Keratinocyte (primary cell): ENCODE results near the gene MICAL3. TPM values are rescaled to one million over a fixed set of nuclear protein-coding genes. Genes with fewer than 3 reads are reported as not detected.

Source experiments
- DNase-seq: peaks from one replicate; pipeline ENCODE4 v3.0.0-alpha.2; 2011; ENCODE audit warnings: low read depth, missing footprints, low spot score
- FAIRE-seq: peaks from 2 replicates; lab custom pipeline; 2011; peaks lifted over from hg19 to GRCh38; lab: Jason Lieb, UNC
- H2AFZ ChIP-seq: 2 replicates; pipeline ENCODE4 v1.6.0; 2012; ENCODE audit warnings: low read length, control low read depth, inconsistent platforms; ENCODE audit not compliant: control insufficient read depth
- H3K27ac ChIP-seq: 2 replicates; pipeline ENCODE4 v1.5.1; 2011; ENCODE audit warnings: low read length; ENCODE audit not compliant: control insufficient read depth, insufficient read depth
- H3K27me3 ChIP-seq: 3 replicates; pipeline ENCODE4 v1.6.0; 2011; ENCODE audit warnings: low read length; ENCODE audit not compliant: control insufficient read depth, insufficient read depth; ENCODE audit errors: extremely low read depth
- H3K36me3 ChIP-seq, 2 experiments: 2 replicates in 1 of 2; 3 replicates in 1 of 2; pipeline ENCODE4 v1.5.1; 2011; ENCODE audit warnings: low read length in 2 of 2, mild to moderate bottlenecking in 1 of 2; ENCODE audit not compliant: control insufficient read depth in 2 of 2, insufficient read depth in 2 of 2; ENCODE audit errors: extremely low read depth in 1 of 2
- H3K4me1 ChIP-seq: 3 replicates; pipeline ENCODE4 v1.5.1; 2011; ENCODE audit warnings: low read length; ENCODE audit not compliant: control insufficient read depth, insufficient read depth; ENCODE audit errors: extremely low read depth
- H3K4me2 ChIP-seq: 3 replicates; pipeline ENCODE4 v1.6.0; 2011; ENCODE audit warnings: low read depth, low read length; ENCODE audit not compliant: control insufficient read depth, insufficient read depth; ENCODE audit errors: extremely low read depth
- H3K4me3 ChIP-seq, 3 experiments: fragments of 200-600 bp in 1 of 3; sonication (generic) in 1 of 3; 2 replicates in 2 of 3; 3 replicates in 1 of 3; pipeline ENCODE4 v1.5.1; 2011 to 2016; ENCODE audit warnings: low read length in 3 of 3, mild to moderate bottlenecking in 3 of 3, control low read depth in 2 of 3, inconsistent platforms in 1 of 3, low read depth in 1 of 3, mixed read lengths in 1 of 3, mixed run types in 1 of 3, moderate library complexity in 1 of 3; ENCODE audit not compliant: control insufficient read depth in 2 of 3, insufficient read depth in 2 of 3; ENCODE audit errors: extremely low read depth in 1 of 3
- H3K79me2 ChIP-seq: 2 replicates; pipeline ENCODE4 v1.6.0; 2012; ENCODE audit warnings: low read length; ENCODE audit not compliant: control insufficient read depth, insufficient read depth
- H3K9ac ChIP-seq: 3 replicates; pipeline ENCODE4 v1.6.0; 2011; ENCODE audit warnings: low read length; ENCODE audit not compliant: control insufficient read depth, insufficient read depth; ENCODE audit errors: extremely low read depth
- H3K9me1 ChIP-seq: 3 replicates; pipeline ENCODE4 v1.6.0; 2011; ENCODE audit warnings: low read length; ENCODE audit not compliant: control insufficient read depth, insufficient read depth; ENCODE audit errors: extremely low read depth
- H3K9me3 ChIP-seq: 2 replicates; pipeline ENCODE4 v1.5.1; 2012; ENCODE audit warnings: low read depth, low read length; ENCODE audit not compliant: control insufficient read depth
- H4K20me1 ChIP-seq: 3 replicates; pipeline ENCODE4 v1.6.0; 2011; ENCODE audit warnings: low read length; ENCODE audit not compliant: control insufficient read depth, insufficient read depth; ENCODE audit errors: extremely low read depth
- CTCF ChIP-seq, 3 experiments: IDR thresholded peaks in 1 of 3; conservative IDR thresholded peaks in 1 of 3; optimal IDR thresholded peaks in 1 of 3; 2 replicates in 2 of 3; 3 replicates in 1 of 3; pipeline versions ENCODE3 to v1.5.1; 2011; ENCODE audit warnings: low read length in 3 of 3, mild to moderate bottlenecking in 3 of 3, moderate library complexity in 2 of 3, control low read depth in 1 of 3, inconsistent platforms in 1 of 3; ENCODE audit not compliant: insufficient read depth in 2 of 3; ENCODE audit errors: extremely low read depth in 1 of 3
- EZH2 ChIP-seq: IDR thresholded peaks from one replicate; pipeline ENCODE4 v1.6.1; 2012; ENCODE audit warnings: inconsistent platforms, mild to moderate bottlenecking, low read length, moderate library complexity
- dilution Hi-C: fragments of 300-500 bp; cut with MboI; formaldehyde crosslinking; loops from one replicate; pipeline ENCODE4 v1.7.0; 2020; ENCODE audit warnings: low sequenced_read_pairs; ENCODE audit not compliant: extremely low pct_ligation_motif_present
- polyA plus RNA-seq, 5 experiments: library from polyadenylated mRNA; depleted of rRNA in 3 of 5; stranded (reverse) in 3 of 5; stranded (forward) in 1 of 5; unstranded in 1 of 5; fragments of >200 nt; gene quantifications; 1 replicate in 1 of 5; 2 replicates in 3 of 5; 3 replicates in 1 of 5; pipeline versions ENCODE4 v1.2.1 to v1.2.3, GENCODE V29; 2011 to 2012; ENCODE audit warnings: missing spikeins in 2 of 5, low read depth in 1 of 5, low replicate concordance in 1 of 5

MICAL3 gene
- polyA plus RNA-seq, 1 donor (not counting 4 experiments of a cell fraction or from before 2014, with no cell fraction given) = 27.9 TPM

GRCh38 chr22:17911887-17912286 is 112.5 kb downstream of the MICAL3 start:
- Histone ChIP-seq H3K79me2 (peaks cover 96% of the 10 kb centered on the region), H3K9me1 (peaks cover 15% of the 10 kb centered on the region), H3K36me3 (peaks cover 7 to 16% of the 10 kb centered on the region in 2 experiments), H3K9me3 (no peaks in the 10 kb centered on the region), H3K27ac (no peak overlapping the region), H3K4me3 (no peak overlapping the region), H3K4me2 (no peak overlapping the region), H3K9ac (no peak overlapping the region), H3K27me3 (no peaks in the 10 kb centered on the region), H3K4me1 (peaks cover 14% of the 10 kb centered on the region), H2AFZ (no peak overlapping the region), H4K20me1 (peaks cover 49% of the 10 kb centered on the region)
- DNase-seq (no peak), FAIRE-seq (no peak)
- TF ChIP-seq CTCF (optimal IDR thresholded peaks at IDR 0.05 in 1 of 3, IDR thresholded peaks at IDR 0.05 in 1 of 3, conservative IDR thresholded peaks at IDR 0.05 in 1 of 3; ENCODE audit: extremely low read depth in 1 of 3, insufficient read depth in 2 of 3, low read length in 3 of 3) (no peak), EZH2 (no peak)
- dilution Hi-C loops = no loop called here

DNA sequence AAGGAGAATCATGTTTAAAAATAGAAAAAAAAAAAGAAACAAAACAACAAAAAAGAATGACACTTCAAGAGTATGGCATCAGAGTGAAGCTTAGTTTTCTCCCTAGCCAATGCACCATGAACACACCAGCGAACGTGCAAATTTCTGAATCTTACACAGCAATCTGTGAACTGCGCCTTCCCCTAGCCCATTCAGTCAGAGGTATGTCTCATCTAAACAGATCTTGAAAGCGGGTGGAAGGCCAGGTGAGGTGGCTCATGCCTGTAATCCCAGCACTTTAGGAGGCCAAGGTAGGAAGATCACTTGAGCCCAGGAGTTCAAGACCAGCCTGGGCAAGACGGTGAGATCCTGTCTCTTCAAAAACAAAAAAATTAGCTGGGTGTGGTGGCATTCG is 113.1 kb downstream of the MICAL3 start:
- peaks cover 11 to 22% of the 10 kb centered on the region in 2 experiments for H3K36me3 ChIP-seq
- no peak overlapping the region for H3K4me3 ChIP-seq
- H2AFZ ChIP-seq = no peak overlapping the region
- H3K4me2 ChIP-seq = peak overlapping the region; percentile 29
- H3K27me3 ChIP-seq = no peaks in the 10 kb centered on the region
- no peaks in the 10 kb centered on the region for H3K9me3 ChIP-seq
- FAIRE-seq (no peak), DNase-seq (no peak)
- no peak overlapping the region for H3K9ac ChIP-seq
- peak overlapping the region; percentile 1 for H3K27ac ChIP-seq
- peaks cover 45% of the 10 kb centered on the region for H4K20me1 ChIP-seq
- no peak for TF ChIP-seq EZH2
- TF ChIP-seq CTCF (optimal IDR thresholded peaks at IDR 0.05 in 1 of 3, IDR thresholded peaks at IDR 0.05 in 1 of 3, conservative IDR thresholded peaks at IDR 0.05 in 1 of 3; ENCODE audit: extremely low read depth in 1 of 3, insufficient read depth in 2 of 3, low read length in 3 of 3) = no peak
- H3K4me1 ChIP-seq = peaks cover 14% of the 10 kb centered on the region
- peaks cover 11% of the 10 kb centered on the region for H3K9me1 ChIP-seq
- peaks cover 96% of the 10 kb centered on the region for H3K79me2 ChIP-seq
- dilution Hi-C loops = no loop called here
